Astrocyte of the cerebellum (primary cell): ENCODE results near the gene WWC2.
A peak's percentile ranks its signal among the peaks of the same experiment; 100 is the strongest.
"Not testable (repeated sequence)": the region's sequence is repeated elsewhere in the genome, so short reads cannot be mapped to it uniquely, and the experiment has no call there.

Source experiments
- DNase-seq: peaks from one replicate; pipeline ENCODE4 v3.0.0-alpha.2; 2011; ENCODE audit warnings: low read depth
- H3K4me3 ChIP-seq: 2 replicates; pipeline ENCODE4 v1.5.1; 2011; ENCODE audit warnings: mild to moderate bottlenecking, low read depth, low read length, moderate library complexity
- CTCF ChIP-seq: IDR thresholded peaks from 2 replicates; pipeline ENCODE4 v1.5.1; 2012; ENCODE audit warnings: low read length, low read depth, moderate library complexity, mild to moderate bottlenecking; ENCODE audit errors: missing control alignments
- in situ Hi-C: cut with HindIII; loops from 2 replicates; pipeline ENCODE4 v1.10.0; 2017; ENCODE audit warnings: low sequenced_read_pairs

Gene WWC2

DNA sequence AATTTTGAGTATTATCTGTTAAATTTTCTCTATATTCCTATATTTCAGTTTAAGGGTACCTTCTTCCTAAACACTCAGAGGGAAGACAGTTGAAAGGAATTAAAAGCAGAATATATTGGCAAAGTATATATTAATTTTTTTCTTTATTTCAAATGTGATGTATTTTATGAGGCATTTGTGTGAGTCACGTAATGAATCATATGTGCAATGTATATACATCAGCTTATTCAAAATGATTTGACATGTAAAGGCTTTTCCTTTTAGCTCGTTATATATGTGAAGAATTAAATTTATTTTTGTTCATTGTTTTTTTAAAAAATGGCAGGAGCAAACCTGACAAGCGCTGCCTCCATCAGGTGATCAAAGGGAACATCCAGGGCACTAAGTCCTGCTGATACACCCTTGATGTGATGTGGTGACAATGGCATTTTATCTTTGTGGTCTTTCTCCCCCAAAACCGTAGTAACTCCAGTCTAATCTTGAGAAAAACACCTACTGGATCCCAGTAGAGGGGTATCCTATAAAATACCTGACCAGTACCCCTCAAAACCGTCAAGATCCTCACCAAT is 8.9 kb downstream of the WWC2 start:
- DNase-seq: no peak
- in situ Hi-C loops: no loop called here
- no peak for TF ChIP-seq CTCF
- H3K4me3 ChIP-seq: no peak overlapping the region

DNA sequence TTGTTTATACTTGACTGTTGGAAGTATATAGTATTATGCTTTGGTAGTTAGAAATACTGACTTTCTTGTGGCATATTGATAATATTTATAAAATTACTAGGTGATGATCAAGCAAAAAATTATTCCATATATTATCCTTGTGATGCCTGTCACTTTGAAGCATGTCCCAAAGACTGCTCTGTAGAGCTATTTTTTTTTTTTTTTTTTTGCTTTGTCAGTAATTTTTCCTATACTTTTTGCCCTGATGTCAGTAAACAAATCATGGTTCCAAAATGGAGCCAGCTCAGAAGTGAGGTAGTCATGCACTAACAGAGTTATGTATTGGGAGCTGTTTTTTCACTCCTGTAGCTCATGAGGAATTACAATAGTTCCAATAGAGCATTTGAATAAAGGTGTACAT is 11.2 kb downstream of the WWC2 start:
- no peak overlapping the region for H3K4me3 ChIP-seq
- in situ Hi-C loops: no loop called here
- DNase-seq: no peak
- no peak for TF ChIP-seq CTCF

- H3K4me3 ChIP-seq: no peak overlapping the region
- TF ChIP-seq CTCF: no peak
- in situ Hi-C loops: no loop called here
- no peak for DNase-seq
Measured at GRCh38 chr4:183111452-183111885, 12.4 kb downstream of the WWC2 start.

GRCh38 chr4:183118141-183118540 is 19.1 kb downstream of the WWC2 start:
- TF ChIP-seq CTCF: no peak
- in situ Hi-C loops: no loop called here
- no peak overlapping the region for H3K4me3 ChIP-seq
- DNase-seq: no peak

DNA sequence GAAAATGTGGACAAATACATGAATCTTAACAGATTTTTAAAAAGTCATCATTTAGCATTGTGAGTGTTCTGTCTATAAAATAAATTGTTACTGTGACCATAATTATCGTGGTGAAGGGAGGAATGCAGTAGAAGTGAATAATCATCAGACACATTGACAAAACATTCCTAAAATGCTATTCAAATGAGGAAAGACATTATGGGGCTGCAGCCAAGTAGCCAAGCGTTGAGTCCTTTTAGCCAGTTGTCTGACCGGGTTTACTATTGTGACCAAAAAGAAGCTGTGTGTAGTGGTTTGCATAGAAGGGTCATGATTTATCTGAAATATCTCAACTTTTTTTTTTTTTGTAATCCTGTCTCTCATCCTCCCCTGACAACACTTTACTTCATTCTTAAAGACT is 19.5 kb downstream of the WWC2 start:
- TF ChIP-seq CTCF: no peak
- in situ Hi-C loops: no loop called here
- peak; percentile 90 for DNase-seq

GRCh38 chr4:183121660-183122059 is 22.6 kb downstream of the WWC2 start:
- in situ Hi-C loops, H3K4me3 ChIP-seq, DNase-seq: not testable (repeated sequence)

More for the DNA sequence above, 19.5 kb downstream of the WWC2 start:
- H3K4me3 ChIP-seq: no peak overlapping the region

- no peak overlapping the region for H3K4me3 ChIP-seq
- in situ Hi-C loops: no loop called here
- TF ChIP-seq CTCF: no peak
- DNase-seq: no peak
Measured at GRCh38 chr4:183124228-183124627, 25.2 kb downstream of the WWC2 start.
